Activated T-cell treated with anti-CD3 and anti-CD28 coated beads for 4 hours (primary cell): ENCODE measurements around the gene ZFYVE26.
A peak's percentile ranks its signal among the peaks of the same experiment; 100 is the strongest.
"Not testable (repeated sequence)": the region's sequence is repeated elsewhere in the genome, so short reads cannot be mapped to it uniquely, and the experiment has no call there.

Experiments
- DNase-seq: peaks from one replicate; pipeline ENCODE4 v3.0.0-alpha.2; 2020

The ZFYVE26 gene

DNA sequence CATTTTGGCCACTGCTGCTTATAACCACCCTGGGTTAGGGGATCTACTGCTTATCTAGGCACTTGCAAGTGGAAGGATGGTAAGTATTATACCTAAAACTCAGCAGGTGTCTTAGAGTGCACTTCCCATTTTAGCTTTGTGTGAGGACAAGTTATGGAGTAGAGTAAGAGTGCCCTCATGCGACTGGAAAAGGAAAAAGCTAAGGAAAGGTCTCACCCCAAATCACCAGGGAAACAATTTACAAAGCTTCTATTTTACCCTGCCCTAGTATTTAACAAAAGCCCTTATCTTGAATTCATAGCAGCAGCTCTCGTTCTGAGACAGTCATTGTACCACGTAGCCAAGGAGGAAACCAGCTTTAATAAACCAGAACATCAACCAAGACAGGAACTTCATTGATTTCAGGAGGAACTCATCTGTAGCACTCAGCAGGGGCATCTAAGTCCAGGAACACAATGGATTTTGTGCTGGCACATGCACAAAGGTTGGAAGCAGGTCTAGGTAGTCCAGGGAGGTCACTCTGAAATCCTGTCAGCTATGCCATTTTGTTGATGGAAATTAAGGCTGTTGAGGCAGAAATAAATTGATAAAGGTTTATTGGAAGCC lies 111.8 kb downstream of the ZFYVE26 start:
- peak; percentile 27 for DNase-seq

DNA sequence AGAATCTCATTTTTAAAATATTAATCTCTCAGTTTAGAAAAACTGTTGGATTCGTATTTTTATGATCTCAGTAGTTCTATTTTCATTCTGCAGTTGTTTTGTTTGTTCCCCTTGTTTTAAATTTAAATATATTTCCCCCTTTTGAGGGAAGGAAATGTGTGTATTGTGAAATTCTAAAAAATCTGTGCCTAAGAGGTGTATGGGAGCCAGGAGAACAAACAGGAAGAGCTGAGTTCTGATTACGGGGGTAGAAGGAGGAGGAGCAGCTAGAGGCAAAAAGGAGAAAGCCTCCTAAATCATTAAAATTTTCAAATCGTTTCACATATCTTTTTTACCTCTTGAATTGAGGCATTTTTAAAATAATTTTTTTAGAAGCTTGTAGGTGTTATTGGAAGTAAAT lies 112.4 kb downstream of the ZFYVE26 start:
- no peak for DNase-seq

- not testable (repeated sequence) for DNase-seq
Measured at GRCh38 chr14:67701492-67701891, 114.9 kb downstream of the ZFYVE26 start, which contains the start of gene RDH12. Gene RDH12 (plus strand): TSS chr14:67701886. CDS start chr14:67722643, 20,757 bp downstream.

DNA sequence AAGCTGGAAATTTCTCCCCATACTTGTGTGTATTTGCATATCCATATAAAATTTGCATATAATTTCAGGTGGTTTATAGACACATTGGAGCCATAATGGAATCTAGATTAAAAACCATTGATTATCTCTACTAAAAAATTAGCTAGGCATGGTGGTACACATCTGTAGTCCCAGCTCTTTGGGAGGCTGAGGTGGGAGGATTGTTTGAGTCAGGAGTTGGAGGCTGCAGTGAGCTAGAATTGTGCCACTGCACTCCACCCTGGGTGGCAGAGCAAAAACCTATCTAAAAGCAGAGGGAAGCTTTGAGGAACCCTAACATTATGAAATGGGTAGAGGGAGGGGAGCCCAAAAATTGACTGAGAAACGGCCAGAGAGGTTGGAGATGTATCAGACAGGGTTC lies 118.2 kb downstream of the ZFYVE26 start:
- no peak for DNase-seq

- no peak for DNase-seq
Measured at GRCh38 chr14:67697006-67697405, 119.4 kb downstream of the ZFYVE26 start.
